Measurements from ENCODE around the gene PRSS57.
A peak's percentile ranks its signal among the peaks of the same experiment; 100 is the strongest.
"Not testable (repeated sequence)": the region's sequence is repeated elsewhere in the genome, so short reads cannot be mapped to it uniquely, and the experiment has no call there.

PRSS57 gene

DNA sequence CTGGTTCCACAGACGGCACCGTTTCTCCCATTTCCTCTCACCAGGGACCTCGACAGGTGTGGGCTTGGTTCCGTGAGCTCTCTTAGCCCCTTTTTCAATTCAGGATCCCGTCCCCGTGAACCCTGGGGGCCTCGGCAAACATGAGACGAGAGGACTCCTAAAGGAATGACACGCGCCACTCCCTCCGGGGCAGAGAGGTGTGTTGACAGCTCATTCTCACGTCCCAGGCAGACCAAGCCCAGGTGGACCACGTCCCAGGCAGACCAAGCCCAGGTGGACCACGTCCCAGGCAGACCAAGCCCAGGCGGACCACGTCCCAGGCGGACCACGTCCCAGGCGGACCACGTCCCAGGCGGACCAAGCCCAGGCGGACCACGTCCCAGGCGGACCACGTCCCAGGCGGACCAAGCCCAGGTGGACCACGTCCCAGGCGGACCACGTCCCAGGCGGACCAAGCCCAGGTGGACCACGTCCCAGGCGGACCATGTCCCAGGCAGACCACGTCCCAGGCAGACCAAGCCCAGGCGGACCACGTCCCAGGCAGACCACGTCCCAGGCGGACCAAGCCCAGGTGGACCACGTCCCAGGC is 28.2 kb downstream of the PRSS57 start:
- DNase-seq, result not testable (repeated sequence)

DNA sequence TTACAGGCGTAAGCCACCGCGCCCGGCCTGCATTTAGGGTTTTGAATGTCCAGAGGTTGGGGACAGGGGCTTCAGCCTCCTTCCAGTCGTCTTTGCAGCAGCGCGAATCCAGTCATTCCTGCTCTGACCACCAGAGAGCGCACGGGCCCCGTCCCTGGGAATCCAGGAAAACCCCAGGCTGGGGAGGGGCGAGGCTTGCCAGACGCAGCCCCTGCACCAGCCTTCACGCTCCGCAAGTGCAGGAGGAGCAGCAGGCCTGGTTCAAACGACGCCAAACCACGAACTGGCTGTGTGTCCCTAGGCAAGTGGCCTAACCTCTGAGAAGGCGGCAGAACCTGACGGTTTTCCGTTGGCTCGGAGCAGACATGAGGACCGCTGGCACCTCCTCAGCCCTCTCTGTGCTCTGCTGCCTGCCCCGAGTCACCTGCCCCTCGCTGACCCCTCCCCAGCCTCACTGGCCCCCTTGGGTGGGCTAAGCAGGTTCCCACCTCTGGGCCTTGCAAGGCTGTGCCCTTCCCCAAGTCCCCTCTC is 30.3 kb downstream of the PRSS57 start:
- peak; percentile 88 for DNase-seq

DNA sequence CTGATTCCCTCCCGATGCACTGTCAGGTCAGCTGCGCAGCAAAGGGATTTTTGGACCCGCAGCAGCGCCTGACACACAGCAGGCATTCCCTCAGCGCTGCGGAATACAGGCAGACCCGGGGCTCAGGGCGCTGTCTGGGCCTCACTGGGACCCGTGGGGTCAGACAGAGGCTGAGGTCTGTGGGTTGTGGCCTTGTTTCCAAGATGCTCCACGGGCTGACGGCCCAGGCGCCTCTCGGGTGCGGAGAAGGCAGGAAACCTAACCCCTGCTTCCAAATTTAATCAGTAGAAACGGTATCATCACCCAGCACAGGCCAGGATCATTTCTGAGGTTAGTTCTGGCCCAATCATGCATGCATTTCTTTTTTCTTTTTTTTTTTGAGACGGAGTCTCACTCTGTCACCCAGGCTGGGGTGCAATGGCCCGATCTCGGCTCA is 31.6 kb downstream of the PRSS57 start:
- no peak for DNase-seq

DNA sequence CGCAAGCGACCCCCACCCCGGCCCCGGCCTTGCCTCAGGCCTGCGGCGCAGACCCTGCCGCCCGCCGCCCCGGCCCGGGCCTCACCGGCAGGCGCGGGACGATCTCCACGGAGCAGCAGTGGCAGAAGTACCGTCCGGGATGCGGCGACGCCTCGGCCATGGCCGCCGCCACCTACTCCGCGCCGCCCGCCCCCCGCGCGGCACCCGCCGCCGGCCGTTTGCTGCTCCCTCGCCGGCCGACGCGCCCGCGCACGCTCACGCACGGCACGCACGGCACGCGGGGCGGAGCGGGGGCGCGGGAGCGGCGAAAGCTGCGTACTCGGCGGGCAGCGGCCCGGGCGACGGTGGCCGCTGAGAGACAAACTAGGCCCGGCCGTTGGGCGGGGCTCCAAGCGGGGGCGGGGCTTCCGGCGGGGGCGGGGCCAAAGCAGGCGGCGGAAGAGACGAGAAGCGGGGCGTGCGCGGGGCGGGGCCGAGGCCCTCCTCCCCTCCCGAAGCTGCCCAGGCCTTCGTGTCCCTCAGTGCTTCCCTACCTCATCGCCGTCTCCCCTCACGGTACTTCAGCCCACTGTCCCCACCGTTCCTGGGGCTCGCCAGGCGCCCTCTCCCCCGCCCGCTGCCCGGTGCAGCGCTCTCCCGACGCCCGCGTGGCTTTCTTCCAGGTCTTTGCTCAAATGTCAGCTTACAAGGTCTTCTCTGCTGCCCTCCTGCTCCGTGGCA is 32.1 kb downstream of the PRSS57 start, which contains the start of gene RNF126:
RNF126 (minus strand) TSS at position 253 of the 720 bp plus-strand sequence; CDS start at position 160, 93 bp downstream.
- peak; percentile 98 for DNase-seq

DNA sequence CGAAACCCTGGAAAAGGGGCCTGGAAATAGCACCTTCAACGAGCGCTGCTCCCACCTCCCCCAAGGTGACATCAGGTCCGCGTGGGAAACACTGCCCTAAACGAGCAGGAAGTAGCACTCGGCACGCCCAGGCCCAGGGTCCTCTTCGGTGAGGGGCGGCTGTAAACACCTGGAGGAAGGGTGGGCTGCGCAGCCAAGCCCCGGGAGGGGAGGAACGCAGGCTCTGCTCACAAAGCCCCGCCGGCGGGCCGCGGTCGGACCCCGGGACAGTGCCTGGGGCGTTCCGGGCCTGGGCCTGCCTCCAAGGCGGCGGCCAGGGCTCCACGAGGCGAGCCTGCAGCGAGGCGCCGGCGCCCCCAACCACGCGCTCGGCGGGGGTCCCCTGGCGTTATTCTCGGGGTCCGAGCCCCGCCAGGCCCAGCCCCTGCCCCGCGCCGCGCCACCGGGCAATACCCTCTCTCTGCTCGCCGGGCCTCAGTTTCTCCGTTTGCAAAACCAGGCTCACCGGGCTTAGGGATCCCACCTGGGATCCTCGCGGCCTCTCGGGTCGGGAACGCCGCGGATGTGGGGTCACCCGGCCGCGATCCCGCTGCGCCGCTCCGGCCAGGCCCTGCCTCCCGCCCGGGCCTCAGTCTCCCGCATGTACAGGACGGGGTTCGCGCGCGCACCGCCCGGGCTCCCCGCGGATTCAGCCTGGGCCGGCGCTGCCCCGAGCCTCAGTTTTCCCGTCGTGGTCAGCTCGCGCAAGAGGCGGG is 32.9 kb downstream of the PRSS57 start:
- peak; percentile 80 for DNase-seq

- peak; percentile 73 for DNase-seq
Observed at GRCh38 chr19:661427-662196, 33.6 kb downstream of the PRSS57 start.

- DNase-seq, result no peak
Observed at GRCh38 chr19:660793-661426, 34.3 kb downstream of the PRSS57 start.

DNA sequence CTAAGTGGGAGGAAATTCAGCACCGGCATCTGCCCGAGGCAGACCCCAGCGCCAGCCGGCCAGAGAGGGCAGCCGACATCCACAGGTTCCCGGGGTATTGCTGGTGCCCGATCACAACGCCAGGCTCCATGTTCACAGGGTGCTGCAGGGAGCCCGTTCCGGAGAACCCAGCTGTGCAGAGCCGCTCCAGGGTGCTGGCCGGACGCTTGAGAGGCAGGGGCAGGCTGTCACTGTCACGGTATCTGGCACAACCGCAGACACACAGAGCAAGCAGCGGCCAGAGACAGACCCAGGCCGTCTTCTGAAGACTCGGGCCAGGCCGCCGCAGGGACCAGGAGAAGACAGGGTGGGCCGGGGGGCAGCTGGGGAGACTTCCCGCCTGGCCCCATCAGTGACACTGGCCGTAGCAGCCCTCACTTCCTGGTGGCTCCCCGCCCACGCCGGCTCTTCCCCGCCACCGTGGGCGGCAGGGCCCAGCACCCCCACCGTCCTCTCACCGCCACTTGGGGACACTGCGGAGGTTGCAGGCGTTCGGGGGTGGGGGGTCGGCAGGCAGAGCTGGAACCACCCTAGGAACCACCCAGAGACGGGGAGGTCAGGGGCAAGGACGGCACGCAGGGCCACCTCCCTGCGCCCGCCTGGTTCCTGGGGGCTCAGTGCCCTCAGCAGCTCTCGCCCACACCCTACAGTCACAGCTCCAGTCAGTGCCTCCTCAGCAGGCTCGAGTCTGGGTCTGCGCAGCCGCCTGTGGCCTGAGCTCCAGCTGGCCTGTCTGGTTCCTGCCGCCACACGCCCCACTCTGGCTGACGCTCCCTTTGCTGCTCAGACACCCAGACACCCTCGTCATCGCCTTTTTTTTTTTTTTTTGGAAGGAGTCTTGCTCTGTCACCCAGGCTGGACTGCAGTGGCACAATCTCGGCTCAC is 36.1 kb downstream of the PRSS57 start:
- DNase-seq, result peak; percentile 58

DNA sequence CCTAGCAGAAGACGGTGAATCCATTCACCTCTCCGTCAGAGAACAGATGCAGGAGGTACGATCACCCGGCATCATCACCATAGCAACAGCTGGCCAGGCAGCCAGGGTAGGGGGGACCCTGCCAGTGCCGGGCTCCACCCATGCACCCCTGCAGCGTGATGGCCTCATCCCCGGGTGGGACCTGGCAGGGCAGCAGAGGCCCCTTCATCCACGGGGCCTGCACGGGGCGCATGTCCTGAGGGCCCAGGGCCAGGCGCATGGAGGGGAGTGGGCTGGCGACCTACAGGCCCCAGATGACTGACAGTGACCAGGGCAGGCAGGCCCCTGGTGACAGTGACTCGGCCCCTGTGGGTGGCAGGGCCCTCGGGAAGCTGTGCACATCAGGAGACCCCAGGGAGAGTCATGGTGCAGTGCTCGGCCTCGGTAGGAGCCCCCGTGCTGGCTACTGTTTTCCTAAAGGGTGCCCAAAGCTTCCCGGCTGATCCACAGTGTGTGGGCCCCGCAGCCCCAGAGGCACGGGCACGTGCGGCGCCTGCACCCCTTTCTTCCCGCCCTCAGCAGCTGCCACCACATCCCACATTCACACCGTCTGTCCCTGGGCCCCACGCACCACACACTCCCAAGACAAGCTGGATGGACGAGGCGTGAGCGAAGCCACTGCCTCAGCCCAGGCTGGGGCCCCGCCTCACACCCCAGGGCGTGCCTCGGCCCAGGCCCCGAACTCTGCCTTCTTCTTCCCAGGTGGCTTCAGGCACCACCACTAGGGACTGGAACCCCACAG is 37.0 kb downstream of the PRSS57 start:
- no peak for DNase-seq

- DNase-seq, result no peak
Observed at GRCh38 chr19:657611-658010, 37.6 kb downstream of the PRSS57 start.

GRCh38 chr19:656751-657559 is 38.3 kb downstream of the PRSS57 start:
- no peak for DNase-seq

DNA sequence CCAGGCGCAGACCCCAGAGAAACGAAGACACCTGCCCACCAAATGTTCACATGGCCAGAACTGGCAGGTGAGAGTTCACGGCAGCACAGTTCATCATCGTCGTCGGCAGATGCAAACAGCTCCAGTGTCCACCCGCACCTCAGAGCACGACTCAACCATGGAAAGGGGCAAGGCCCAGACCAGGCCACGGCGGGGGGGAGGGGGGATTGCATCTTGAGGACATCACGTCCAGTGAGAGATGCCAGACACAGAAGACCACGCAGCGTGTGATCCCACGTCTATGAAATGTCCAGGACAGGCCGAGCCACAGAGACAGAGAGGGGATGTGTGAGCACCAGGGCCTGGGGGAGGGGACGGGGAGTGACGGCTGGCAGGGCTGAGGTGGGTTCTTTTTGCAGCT is 39.6 kb downstream of the PRSS57 start:
- DNase-seq, result no peak

GRCh38 chr19:653425-653824 is 41.8 kb downstream of the PRSS57 start:
- DNase-seq, result no peak

DNA sequence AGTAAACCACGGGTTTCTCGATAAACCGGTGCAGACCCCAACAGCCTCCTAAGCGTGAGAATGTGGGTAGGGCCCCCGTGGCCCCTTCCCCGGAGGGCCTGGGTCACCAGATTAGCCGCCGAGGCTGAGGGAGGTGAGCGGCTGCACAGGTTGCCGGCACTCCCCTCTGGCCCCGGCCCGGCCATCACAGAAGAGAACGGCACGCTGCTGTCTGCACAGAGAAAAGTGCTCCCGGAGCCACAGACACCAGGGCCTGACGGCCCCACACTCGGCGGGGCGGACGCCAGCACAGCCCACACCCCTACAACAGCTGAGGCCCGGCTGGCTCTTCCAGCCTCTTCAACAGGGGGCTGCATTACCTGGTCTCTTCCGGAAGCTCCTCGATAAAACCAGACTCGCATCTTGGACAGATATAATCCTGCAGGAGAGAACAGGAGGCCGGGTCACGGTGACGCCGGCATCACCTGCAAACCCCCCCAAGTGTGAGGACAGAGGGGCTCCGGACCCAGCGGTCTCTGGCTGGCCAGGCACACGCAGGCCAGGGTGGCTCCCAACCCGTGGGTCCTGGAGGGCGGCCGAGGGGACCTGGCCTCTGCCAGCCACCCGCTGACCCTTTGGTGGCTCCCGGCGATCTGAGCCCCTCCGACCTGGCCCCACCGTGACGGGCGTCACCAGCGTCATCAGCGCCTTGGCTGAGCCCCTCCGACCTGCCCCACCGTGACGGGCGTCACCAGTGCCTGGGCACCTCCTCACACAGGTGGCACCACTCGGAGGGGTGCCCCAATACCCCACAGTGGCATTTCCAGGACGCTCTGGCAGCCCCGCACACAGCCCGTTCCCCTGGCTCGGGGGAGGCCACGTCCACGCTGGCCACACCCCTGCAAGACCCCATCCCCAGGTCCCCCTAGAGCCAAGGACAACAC is 42.5 kb downstream of the PRSS57 start:
- DNase-seq, result no peak

GRCh38 chr19:651991-652390 is 43.3 kb downstream of the PRSS57 start:
- DNase-seq, result no peak

GRCh38 chr19:651114-651818 is 44.0 kb downstream of the PRSS57 start:
- no peak for DNase-seq

- no peak for DNase-seq
Observed at GRCh38 chr19:650121-650520, 45.1 kb downstream of the PRSS57 start.
